ENCODE measurements around the gene CTH.
"Not testable (repeated sequence)": the region's sequence is repeated elsewhere in the genome, so short reads cannot be mapped to it uniquely, and the experiment has no call there.

The CTH gene

GRCh38 chr1:70459496-70460225 lies 48.6 kb downstream of the CTH start:
- no peak for DNase-seq

DNA sequence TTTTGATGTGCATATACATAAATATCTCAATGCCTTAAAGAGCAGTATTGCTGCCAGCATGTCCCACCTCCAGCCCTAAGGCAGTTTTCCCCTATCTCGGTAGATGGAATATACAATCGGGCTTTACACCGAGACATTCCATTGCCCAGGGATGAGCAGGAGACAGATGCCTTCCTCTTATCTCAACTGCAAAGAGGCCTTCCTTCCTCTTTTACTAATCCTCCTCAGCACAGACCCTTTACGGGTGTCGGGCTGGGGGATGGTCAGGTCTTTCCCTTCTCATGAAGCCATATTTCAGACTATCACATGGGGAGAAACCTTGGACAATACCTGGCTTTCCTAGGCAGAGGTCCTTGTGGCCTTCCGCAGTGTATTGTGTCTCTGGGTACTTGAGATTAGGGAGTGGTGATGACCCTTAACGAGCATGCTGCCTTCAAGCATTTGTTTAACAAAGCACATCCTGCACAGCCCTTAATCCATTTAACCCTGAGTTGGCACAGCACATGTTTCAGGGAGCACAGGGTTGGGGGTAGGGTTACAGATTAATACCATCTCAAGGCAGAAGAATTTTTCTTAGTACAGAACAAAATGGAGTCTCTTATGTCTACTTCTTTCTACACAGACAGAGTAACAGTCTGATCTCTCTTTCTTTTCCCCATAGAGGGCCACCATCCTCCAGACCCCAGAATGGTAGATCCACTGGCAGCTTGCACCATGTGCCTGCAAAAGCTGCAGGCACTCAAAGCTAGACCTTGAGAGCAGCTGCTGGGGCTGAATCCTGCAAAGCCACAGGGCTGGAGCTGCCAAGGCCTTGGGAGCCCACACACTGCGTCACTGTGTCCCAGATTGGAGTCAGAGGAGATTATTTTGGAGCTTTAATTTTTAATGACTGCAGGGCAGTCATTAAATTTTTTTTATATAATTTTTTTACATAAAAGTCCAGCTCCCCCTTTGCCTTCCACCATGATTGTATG lies 50.0 kb downstream of the CTH start:
- not testable (repeated sequence) for DNase-seq

DNA sequence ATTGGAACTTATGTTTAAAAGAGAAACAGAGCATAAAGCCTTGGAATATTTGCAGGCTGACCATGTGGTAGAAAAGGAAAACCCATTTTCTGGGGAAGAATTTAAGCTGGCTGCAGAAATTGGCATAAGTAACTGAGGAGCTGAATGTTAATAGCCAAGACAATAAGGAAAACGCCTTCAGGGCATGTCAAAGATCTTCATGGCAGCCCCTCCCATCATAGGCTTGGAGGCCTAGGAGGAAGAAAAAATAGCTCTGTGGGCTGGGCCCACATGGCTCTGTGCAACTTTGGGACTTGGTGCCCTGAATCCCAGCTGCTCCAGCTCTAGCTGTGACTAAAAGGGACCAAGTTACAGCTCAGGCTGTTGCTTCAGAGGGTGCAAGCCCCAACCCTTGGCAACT lies 51.5 kb downstream of the CTH start:
- DNase-seq = no peak

- DNase-seq = no peak
Measured at GRCh38 chr1:70465911-70466310, 54.8 kb downstream of the CTH start.

GRCh38 chr1:70467531-70467930 lies 56.5 kb downstream of the CTH start:
- DNase-seq = no peak

DNA sequence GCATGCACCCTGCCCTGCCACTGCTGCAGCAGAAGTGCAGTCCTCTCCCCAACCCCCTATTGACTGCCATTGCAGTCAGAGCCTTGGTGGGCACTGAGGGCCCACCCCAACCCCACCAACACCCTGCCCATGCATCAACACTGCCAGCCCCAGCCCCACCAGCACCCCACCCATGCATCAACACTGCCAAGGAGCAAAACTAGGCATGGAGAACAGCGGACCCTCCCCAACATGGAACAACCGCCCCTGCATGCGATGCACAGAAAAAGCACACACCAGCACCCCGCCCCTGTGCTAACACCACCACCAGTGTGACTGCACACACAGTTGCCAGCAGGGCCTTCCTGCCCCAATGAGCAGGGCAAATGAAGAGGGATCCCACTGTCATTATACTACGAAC lies 57.1 kb downstream of the CTH start:
- no peak for DNase-seq

- DNase-seq = not testable (repeated sequence)
Measured at GRCh38 chr1:70469184-70469583, 58.1 kb downstream of the CTH start.

DNA sequence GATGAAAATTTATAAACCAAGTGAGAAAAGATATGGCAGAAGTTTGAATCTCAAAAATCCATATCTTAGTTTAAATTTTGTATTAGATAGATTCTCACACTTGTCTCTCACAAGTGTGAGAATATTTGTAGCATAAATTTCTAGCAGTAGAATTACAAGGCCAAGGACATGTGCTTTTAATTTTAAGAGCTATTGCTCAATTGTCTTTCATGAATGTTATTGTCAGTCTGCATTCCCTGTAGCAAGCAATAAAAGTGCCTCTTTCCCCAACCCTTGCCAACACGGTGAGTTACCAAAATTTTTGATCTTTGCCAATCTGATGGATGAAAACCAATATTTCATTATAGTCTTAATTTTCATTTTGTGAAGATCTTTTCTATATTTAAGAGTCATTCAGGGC lies 64.0 kb downstream of the CTH start:
- DNase-seq = no peak

DNA sequence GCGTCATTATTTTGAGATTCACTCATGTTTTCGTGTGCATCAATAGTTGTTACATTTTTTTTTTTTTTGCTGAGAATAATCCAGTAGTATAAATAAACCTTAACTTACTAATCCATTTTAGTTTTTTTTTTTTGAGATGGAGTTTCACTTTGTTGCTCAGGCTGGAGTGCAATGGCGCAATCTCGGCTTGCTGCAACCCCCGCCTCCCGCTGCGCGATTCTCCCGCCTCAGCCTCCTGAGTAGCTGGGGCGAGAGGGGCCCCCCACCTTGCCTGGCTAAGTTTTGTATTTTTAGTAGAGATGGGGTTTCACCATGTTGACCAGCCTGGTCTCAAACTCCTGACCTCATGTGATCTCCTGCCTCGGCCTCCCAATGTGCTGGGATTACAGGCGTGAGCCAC lies 66.0 kb downstream of the CTH start:
- DNase-seq = no peak

- not testable (repeated sequence) for DNase-seq
Measured at GRCh38 chr1:70477905-70478304, 66.8 kb downstream of the CTH start.

- DNase-seq = no peak
Measured at GRCh38 chr1:70483342-70483741, 72.3 kb downstream of the CTH start.

DNA sequence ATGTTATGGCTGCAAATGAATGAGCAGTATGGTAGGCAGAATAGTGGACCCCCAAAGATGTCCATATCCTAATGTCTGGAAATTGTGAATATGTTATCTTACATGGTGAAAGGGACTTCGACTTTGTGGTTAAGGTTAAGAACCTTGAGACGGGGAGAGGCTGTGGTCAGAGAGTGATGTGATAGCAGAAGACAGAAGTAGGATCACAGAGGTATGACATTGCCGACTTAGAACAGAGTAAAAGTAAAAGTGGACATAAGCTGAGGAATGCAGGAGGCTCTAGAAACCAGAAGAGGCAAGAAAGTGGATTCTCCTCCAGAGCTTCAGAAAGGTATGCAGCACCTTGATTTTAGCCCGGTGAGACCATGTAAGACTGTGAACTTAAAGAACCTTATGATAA lies 74.6 kb downstream of the CTH start:
- no peak for DNase-seq

GRCh38 chr1:70486676-70487458 lies 75.8 kb downstream of the CTH start:
- no peak for DNase-seq

- DNase-seq = no peak
Measured at GRCh38 chr1:70487459-70487815, 76.4 kb downstream of the CTH start.

- no peak for DNase-seq
Measured at GRCh38 chr1:70487910-70488665, 77.0 kb downstream of the CTH start.
